Activated B cell treated with CpG ODN at 0.5 μM for 24 hours (primary cell): Measurements from ENCODE around the gene USP24. TPM values are rescaled to one million over a fixed set of nuclear protein-coding genes. Genes with fewer than 3 reads are reported as not detected.

Experiments
- ATAC-seq: fragments of 200-7000 bp; cut with Tn5 transposase; one replicate; pipeline ENCODE4 v1.10.0; 2021; ENCODE audit warnings: low read depth, mild to moderate bottlenecking, moderate library complexity
- CTCF ChIA-PET: fragments of 350-600 bp; sonication (Branson Sonifier 250); formaldehyde crosslinking; loops from one replicate; lab custom pipeline; 2021; ENCODE audit warnings: antibody characterized with exemption; lab: Charles Lee
- POLR2A ChIA-PET: fragments of 350-600 bp; sonication (Branson Sonifier 250); formaldehyde crosslinking; loops from one replicate; lab custom pipeline; 2021; ENCODE audit warnings: antibody characterized with exemption; lab: Charles Lee
- DNase-seq: peaks from one replicate; pipeline ENCODE4 v3.0.0; 2022
- H3K27ac Mint-ChIP-seq: one replicate; pipeline ENCODE4 v1.8.0; 2020; ENCODE audit warnings: mixed read lengths
- H3K27me3 Mint-ChIP-seq: one replicate; pipeline ENCODE4 v1.8.0; 2021; ENCODE audit warnings: mixed read lengths
- H3K36me3 Mint-ChIP-seq: one replicate; pipeline ENCODE4 v1.8.0; 2021; ENCODE audit warnings: low read depth, mixed read lengths
- H3K4me1 Mint-ChIP-seq: one replicate; pipeline ENCODE4 v1.8.0; 2021; ENCODE audit warnings: mixed read lengths
- H3K4me3 Mint-ChIP-seq: one replicate; pipeline ENCODE4 v1.8.0; 2020; ENCODE audit warnings: mild to moderate bottlenecking, mixed read lengths
- H3K9me3 Mint-ChIP-seq: one replicate; pipeline ENCODE4 v1.8.0; 2020; ENCODE audit warnings: mixed read lengths
- intact Hi-C: fragments of 100-400 bp; cut with micrococcal nuclease; formaldehyde crosslinking; loops from one replicate; pipeline ENCODE4 v1.15.1; 2024
- total RNA-seq: library from RNA; stranded (reverse); gene quantifications from 2 replicates; pipeline ENCODE4 v1.2.3, GENCODE V29; 2022
- TF ChIP-seq, protein P1 (sequence below): fragments of 200-600 bp; IDR thresholded peaks from one replicate; pipeline ENCODE4 v1.8.0; 2022; ENCODE audit warnings: antibody characterized with exemption, mild to moderate bottlenecking

The USP24 gene
- total RNA-seq, 1 donor from 2014 or later = 91.4 TPM

DNA sequence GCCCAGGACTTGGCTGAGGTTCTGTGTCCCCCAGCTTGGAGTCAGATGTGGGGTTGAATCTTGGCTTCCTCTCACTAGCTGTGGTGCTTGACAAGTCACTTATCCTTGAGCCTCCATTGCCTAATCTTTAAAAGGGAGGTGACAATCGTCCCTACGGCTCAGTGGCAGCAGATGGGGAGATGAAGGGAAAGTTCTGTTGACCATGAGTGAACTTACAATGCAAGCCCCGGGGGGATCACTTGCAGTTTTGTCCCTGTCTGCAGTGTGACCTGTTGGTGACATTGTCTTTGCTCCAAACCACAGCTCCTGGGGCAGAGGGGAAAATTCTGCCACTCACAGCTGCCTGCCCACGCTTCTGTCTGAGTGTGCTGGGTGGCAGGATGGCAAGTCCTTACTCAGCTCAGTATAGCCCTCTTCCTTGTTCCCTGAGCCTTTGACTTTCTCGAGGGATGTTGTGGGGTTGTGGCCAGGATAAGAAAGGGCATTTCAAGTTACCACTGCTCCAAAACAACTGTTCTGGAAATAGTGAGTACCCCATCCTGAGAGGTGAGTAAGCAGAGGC, 174.2 kb downstream of the USP24 start:
- POLR2A ChIA-PET = no interaction called here
- H3K36me3 Mint-ChIP-seq = no peaks in the 10 kb centered on the region
- no peak overlapping the region for H3K27ac Mint-ChIP-seq
- CTCF ChIA-PET = no interaction called here
- TF ChIP-seq, protein P1, sequence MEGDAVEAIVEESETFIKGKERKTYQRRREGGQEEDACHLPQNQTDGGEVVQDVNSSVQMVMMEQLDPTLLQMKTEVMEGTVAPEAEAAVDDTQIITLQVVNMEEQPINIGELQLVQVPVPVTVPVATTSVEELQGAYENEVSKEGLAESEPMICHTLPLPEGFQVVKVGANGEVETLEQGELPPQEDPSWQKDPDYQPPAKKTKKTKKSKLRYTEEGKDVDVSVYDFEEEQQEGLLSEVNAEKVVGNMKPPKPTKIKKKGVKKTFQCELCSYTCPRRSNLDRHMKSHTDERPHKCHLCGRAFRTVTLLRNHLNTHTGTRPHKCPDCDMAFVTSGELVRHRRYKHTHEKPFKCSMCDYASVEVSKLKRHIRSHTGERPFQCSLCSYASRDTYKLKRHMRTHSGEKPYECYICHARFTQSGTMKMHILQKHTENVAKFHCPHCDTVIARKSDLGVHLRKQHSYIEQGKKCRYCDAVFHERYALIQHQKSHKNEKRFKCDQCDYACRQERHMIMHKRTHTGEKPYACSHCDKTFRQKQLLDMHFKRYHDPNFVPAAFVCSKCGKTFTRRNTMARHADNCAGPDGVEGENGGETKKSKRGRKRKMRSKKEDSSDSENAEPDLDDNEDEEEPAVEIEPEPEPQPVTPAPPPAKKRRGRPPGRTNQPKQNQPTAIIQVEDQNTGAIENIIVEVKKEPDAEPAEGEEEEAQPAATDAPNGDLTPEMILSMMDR = no peak
- H3K9me3 Mint-ChIP-seq = no peaks in the 10 kb centered on the region
- DNase-seq (no peak), ATAC-seq (no peak)
- no peak overlapping the region for H3K4me3 Mint-ChIP-seq
- intact Hi-C loops = no loop called here
- no peaks in the 10 kb centered on the region for H3K4me1 Mint-ChIP-seq
- H3K27me3 Mint-ChIP-seq = peaks cover 48% of the 10 kb centered on the region

DNA sequence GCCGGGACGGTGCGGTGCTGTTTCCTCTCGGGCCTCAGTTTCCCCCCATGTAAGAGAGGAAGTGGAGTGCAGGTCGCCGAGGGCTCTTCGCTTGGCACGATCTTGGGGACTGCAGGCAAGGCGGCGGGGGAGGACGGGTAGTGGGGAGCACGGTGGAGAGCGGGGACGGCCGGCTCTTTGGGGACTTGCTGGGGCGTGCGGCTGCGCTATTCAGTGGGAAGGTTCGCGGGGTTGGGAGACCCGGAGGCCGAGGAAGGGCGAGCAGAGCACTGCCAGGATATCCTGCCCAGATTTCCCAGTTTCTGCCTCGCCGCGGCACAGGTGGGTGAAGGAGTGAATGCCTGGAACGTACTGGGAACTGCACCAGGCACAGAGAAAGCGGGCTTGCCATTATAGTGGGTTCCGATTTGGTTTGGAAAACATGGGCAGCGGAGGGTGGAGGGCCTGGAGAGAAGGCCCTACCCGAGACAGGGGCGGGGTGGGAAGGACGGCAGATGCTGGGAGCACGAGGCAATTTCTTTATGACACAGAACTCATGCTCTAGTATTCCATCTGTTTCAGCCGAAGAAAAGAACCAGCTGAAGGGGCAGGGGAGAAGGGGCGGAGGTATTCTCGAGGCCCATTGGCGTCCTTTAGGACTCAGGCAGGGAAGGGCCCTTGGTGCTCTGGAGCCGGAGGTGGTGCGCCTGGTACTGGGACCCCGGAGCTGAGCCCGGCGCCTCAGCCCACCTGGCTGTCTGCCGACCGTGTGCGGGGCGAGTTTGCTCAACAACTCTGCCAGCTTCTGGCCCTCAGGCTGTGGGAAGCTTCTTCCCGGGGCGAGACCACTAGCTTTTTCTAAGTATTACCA, 174.9 kb downstream of the USP24 start:
- no peak for DNase-seq
- no peaks in the 10 kb centered on the region for H3K4me1 Mint-ChIP-seq
- peaks cover 55% of the 10 kb centered on the region for H3K27me3 Mint-ChIP-seq
- TF ChIP-seq, protein P1 = no peak
- ChIA-PET CTCF (no interaction called here), POLR2A (no interaction called here)
- ATAC-seq = no peak
- intact Hi-C loops = no loop called here
- H3K27ac Mint-ChIP-seq = no peak overlapping the region
- no peaks in the 10 kb centered on the region for H3K36me3 Mint-ChIP-seq
- no peak overlapping the region for H3K4me3 Mint-ChIP-seq
- H3K9me3 Mint-ChIP-seq = no peaks in the 10 kb centered on the region

DNA sequence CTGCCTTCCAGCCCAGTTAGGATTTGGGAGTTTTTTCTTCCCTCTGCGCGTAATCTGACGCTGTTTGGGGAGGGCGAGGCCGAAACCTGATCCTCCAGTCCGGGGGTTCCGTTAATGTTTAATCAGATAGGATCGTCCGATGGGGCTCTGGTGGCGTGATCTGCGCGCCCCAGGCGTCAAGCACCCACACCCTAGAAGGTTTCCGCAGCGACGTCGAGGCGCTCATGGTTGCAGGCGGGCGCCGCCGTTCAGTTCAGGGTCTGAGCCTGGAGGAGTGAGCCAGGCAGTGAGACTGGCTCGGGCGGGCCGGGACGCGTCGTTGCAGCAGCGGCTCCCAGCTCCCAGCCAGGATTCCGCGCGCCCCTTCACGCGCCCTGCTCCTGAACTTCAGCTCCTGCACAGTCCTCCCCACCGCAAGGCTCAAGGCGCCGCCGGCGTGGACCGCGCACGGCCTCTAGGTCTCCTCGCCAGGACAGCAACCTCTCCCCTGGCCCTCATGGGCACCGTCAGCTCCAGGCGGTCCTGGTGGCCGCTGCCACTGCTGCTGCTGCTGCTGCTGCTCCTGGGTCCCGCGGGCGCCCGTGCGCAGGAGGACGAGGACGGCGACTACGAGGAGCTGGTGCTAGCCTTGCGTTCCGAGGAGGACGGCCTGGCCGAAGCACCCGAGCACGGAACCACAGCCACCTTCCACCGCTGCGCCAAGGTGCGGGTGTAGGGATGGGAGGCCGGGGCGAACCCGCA, 175.7 kb downstream of the USP24 start, which contains the start of gene PCSK9:
Gene PCSK9, plus strand, starts transcription at position 207 of the 741 bp plus-strand sequence. Its CDS starts 290 bp downstream, at position 497.
- no peaks in the 10 kb centered on the region for H3K9me3 Mint-ChIP-seq
- intact Hi-C loops = no loop called here
- TF ChIP-seq, protein P1 = no peak
- no peaks in the 10 kb centered on the region for H3K4me1 Mint-ChIP-seq
- H3K4me3 Mint-ChIP-seq = no peak within 1 kb of the TSS
- H3K36me3 Mint-ChIP-seq = no peaks in the 10 kb centered on the region
- ChIA-PET CTCF (no interaction called here), POLR2A (no interaction called here)
- ATAC-seq = no peak
- peaks cover 59% of the 10 kb centered on the region for H3K27me3 Mint-ChIP-seq
- DNase-seq = no peak
- no peak within 1 kb of the TSS for H3K27ac Mint-ChIP-seq

DNA sequence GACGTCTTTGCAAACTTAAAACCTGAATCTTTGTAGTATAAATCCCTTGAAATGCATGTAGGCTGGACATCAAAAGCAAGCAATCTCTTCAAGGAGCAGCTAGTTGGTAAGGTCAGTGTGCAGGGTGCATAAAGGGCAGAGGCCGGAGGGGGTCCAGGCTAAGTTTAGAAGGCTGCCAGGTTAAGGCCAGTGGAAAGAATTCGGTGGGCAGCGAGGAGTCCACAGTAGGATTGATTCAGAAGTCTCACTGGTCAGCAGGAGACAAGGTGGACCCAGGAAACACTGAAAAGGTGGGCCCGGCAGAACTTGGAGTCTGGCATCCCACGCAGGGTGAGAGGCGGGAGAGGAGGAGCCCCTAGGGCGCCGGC, 176.2 kb downstream of the USP24 start:
- ChIA-PET CTCF (no interaction called here), POLR2A (no interaction called here)
- peaks cover 62% of the 10 kb centered on the region for H3K27me3 Mint-ChIP-seq
- H3K27ac Mint-ChIP-seq = no peak overlapping the region
- DNase-seq (no peak), ATAC-seq (no peak)
- intact Hi-C loops = no loop called here
- H3K4me1 Mint-ChIP-seq = no peaks in the 10 kb centered on the region
- no peaks in the 10 kb centered on the region for H3K9me3 Mint-ChIP-seq
- no peak overlapping the region for H3K4me3 Mint-ChIP-seq
- TF ChIP-seq, protein P1 = no peak
- no peaks in the 10 kb centered on the region for H3K36me3 Mint-ChIP-seq

DNA sequence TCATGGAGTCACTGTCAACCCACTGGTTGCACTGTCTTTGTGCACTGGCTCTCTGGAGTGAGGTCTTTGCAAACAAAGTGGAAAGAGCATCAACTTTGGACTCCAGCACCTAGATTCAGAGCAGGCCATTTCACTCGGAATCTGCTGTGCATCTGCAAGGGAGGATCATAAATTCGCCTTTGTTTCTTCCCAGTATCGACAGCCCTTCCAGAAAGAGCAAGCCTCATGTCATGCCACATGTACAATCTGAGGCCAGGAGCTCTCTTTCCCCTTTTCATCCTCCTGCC, 176.7 kb downstream of the USP24 start:
- Mint-ChIP-seq H3K36me3 (no peaks in the 10 kb centered on the region), H3K9me3 (no peaks in the 10 kb centered on the region), H3K27me3 (peaks cover 62% of the 10 kb centered on the region), H3K4me3 (no peak overlapping the region), H3K4me1 (no peaks in the 10 kb centered on the region), H3K27ac (no peak overlapping the region)
- TF ChIP-seq, protein P1 = no peak
- ChIA-PET CTCF (no interaction called here), POLR2A (no interaction called here)
- ATAC-seq = no peak
- DNase-seq = no peak
- intact Hi-C loops = no loop called here
